Activated CD4-positive, alpha-beta T cell treated with anti-CD3 and anti-CD28 coated beads for 1 hour (primary cell): ENCODE data around the gene ZSCAN31.
"Not testable (repeated sequence)": the region's sequence is repeated elsewhere in the genome, so short reads cannot be mapped to it uniquely, and the experiment has no call there.

Source experiments
- DNase-seq: peaks from one replicate; pipeline ENCODE4 v3.0.0-alpha.2; 2020

The ZSCAN31 gene

GRCh38 chr6:28312939-28313338 lies 23.0 kb downstream of the ZSCAN31 start:
- no peak for DNase-seq

- no peak for DNase-seq
These were observed 24.7 kb downstream of the ZSCAN31 start for GRCh38 chr6:28311139-28311823.

GRCh38 chr6:28306363-28306762 lies 29.6 kb downstream of the ZSCAN31 start:
- not testable (repeated sequence) for DNase-seq

- no peak for DNase-seq
These were observed 32.4 kb downstream of the ZSCAN31 start for GRCh38 chr6:28303570-28303969.

GRCh38 chr6:28296520-28297060 lies 39.4 kb downstream of the ZSCAN31 start:
- no peak for DNase-seq

- DNase-seq, result no peak
These were observed 40.6 kb downstream of the ZSCAN31 start for GRCh38 chr6:28295326-28295725.

- no peak for DNase-seq
These were observed 44.4 kb downstream of the ZSCAN31 start for GRCh38 chr6:28291573-28291972.

- DNase-seq, result no peak
These were observed 53.0 kb downstream of the ZSCAN31 start for GRCh38 chr6:28282926-28283325.

- DNase-seq, result peak; percentile 24
These were observed 54.5 kb downstream of the ZSCAN31 start, which contains the start of gene PGBD1 for GRCh38 chr6:28281288-28282064. TSS of gene PGBD1 (plus strand) at chr6:28281572. CDS start at chr6:28283814, 2,242 bp downstream.

- DNase-seq, result no peak
These were observed 55.2 kb downstream of the ZSCAN31 start for GRCh38 chr6:28280595-28281287.

GRCh38 chr6:28277746-28278145 lies 58.2 kb downstream of the ZSCAN31 start:
- DNase-seq, result no peak

GRCh38 chr6:28274888-28275287 lies 61.1 kb downstream of the ZSCAN31 start:
- no peak for DNase-seq
